HG03196 (cell line): Measurements from ENCODE around the gene CARMIL3.

Source experiments
- ATAC-seq: cut with Tn5 transposase; IDR thresholded peaks from one replicate; pipeline ENCODE4 v1.9.1; 2021; ENCODE audit not compliant: unreplicated experiment

CARMIL3 gene

GRCh38 chr14:24113379-24113800 is 61.6 kb downstream of the CARMIL3 start:
- ATAC-seq: no peak

GRCh38 chr14:24113801-24114531 is 62.2 kb downstream of the CARMIL3 start:
- ATAC-seq: peak; percentile 34

GRCh38 chr14:24114532-24115421 is 63.0 kb downstream of the CARMIL3 start, which contains the start of the genes DCAF11 and NRL:
TSS of gene DCAF11 (plus strand) at chr14:24114777. CDS start at chr14:24115595, 818 bp downstream.
TSS of gene NRL (minus strand) at chr14:24114949. CDS start at chr14:24082848, 32,101 bp downstream.
- ATAC-seq: peak; percentile 80

GRCh38 chr14:24115422-24116127 is 63.8 kb downstream of the CARMIL3 start:
- no peak for ATAC-seq

- no peak for ATAC-seq
These were observed 64.5 kb downstream of the CARMIL3 start for GRCh38 chr14:24116128-24116814.

- ATAC-seq: no peak
These were observed 65.4 kb downstream of the CARMIL3 start for GRCh38 chr14:24117179-24117578.
